Measurements from ENCODE around the gene GMEB1. TPM values are rescaled to one million over a fixed set of nuclear protein-coding genes. Genes with fewer than 3 reads are reported as not detected.
A peak's percentile ranks its signal among the peaks of the same experiment; 100 is the strongest.

The GMEB1 gene
- total and polyA plus RNA-seq, 10 of the 15 experiments (the other 5 are each of a cell fraction or from before 2014, with no cell fraction given): 4.9 to 17.6 (median 9.4) TPM

GRCh38 chr1:28755701-28756100, 87.1 kb downstream of the GMEB1 start (continued):
- TF ChIP-seq RAD21 (IDR thresholded peaks at IDR 0.05; ENCODE audit: insufficient read depth, low read depth, low read length) (no peak), SMARCA5 (IDR thresholded peaks at IDR 0.05) (no peak), NKRF (conservative IDR thresholded peaks at IDR 0.05) (no peak), YBX1 (IDR thresholded peaks at IDR 0.05) (no peak), NR2F1 (conservative IDR thresholded peaks at IDR 0.05) (no peak)

GRCh38 chr1:28756846-28757245, 88.3 kb downstream of the GMEB1 start:
- WGBS (ENCODE audit: insufficient coverage, insufficient replicate concordance, low lambda C conversion rate, missing lambda C conversion rate): 54% methylated on average over 5 of the region's 5 CpGs
- Histone ChIP-seq H3K36me3 (ENCODE audit: control insufficient read depth in 2 of 2, insufficient read depth in 2 of 2, low read length in 1 of 2) (peaks cover 2 to 25% of the 10 kb centered on the region in 2 experiments), H3K27ac (ENCODE audit: control insufficient read depth, insufficient read depth) (no peak overlapping the region), H3K4me2 (ENCODE audit: control insufficient read depth, insufficient read depth) (no peak overlapping the region), H3K79me2 (ENCODE audit: control insufficient read depth, insufficient read depth, low read length) (peaks cover 93% of the 10 kb centered on the region), H3K4me1 (ENCODE audit: control insufficient read depth, insufficient read depth, low read length) (peaks cover 3% of the 10 kb centered on the region; the same call in 1 of the 2 replicates), H3K9ac (ENCODE audit: control insufficient read depth, insufficient read depth, low read length) (no peak overlapping the region), H3K4me3 (no peak overlapping the region), H2AFZ (ENCODE audit: control insufficient read depth, low read depth, low read length) (no peak overlapping the region), H3K27me3 (replicated peaks in 1 of 2; ENCODE audit: control insufficient read depth in 2 of 2, insufficient read depth in 2 of 2, low read length in 1 of 2) (no peaks in the 10 kb centered on the region), H4K20me1 (ENCODE audit: control insufficient read depth, insufficient read depth) (peaks cover 7% of the 10 kb centered on the region), H3K9me3 (replicated peaks; ENCODE audit: control insufficient read depth, insufficient read depth, low read length) (no peaks in the 10 kb centered on the region)
- FAIRE-seq: no peak
- ATAC-seq: peak; percentile 49
- ChIA-PET SMC1A (ENCODE audit: uncharacterized antibody, unreplicated experiment) (interaction anchor here (1.1 to 1.7 kb wide), 6 partner anchors 10 to 116 kb away, joined by 3 to 5 read pairs (median 4); partner anchors contain the start of genes TAF12 and YTHDF2), RAD21 (ENCODE audit: unreplicated experiment) (interaction anchor here (0.6 to 1.5 kb wide), 2 partner anchors 116 to 429 kb away, joined by 3 to 7 read pairs; no protein-coding TSS in a partner anchor), CTCF (interaction anchor here (0.8 to 3.3 kb wide), 6 partner anchors 9 to 353 kb away, joined by 3 to 18 read pairs (median 4); partner anchors contain the start of genes TAF12 and YTHDF2), POLR2A (interaction anchor here (0.6 to 1.0 kb wide), 2 partner anchors 14 to 586 kb away, joined by 3 read pairs; no protein-coding TSS in a partner anchor)
- TF ChIP-seq SMC3 (IDR thresholded peaks at IDR 0.05; ENCODE audit: borderline replicate concordance, low read length): peak; percentile 18; the same call in 1 of the 2 replicates
- TF ChIP-seq ZNF217 (IDR thresholded peaks at IDR 0.05): no peak
- peak in 2 of 3 experiments; percentile 18 to 21; a peak in 1 of 6 replicates for TF ChIP-seq CTCF (IDR thresholded peaks at IDR 0.05 in 2 of 3, conservative IDR thresholded peaks at IDR 0.05 in 1 of 3; ENCODE audit: control insufficient read depth in 2 of 3, extremely low read depth in 1 of 3, insufficient read depth in 1 of 3, low read depth in 3 of 3, low read length in 3 of 3)
- DNase-seq (ENCODE audit: low read depth, low spot score): no peak
- TSS peak; percentile 33 for BruUV-seq (replicated peaks)
- intact Hi-C loops (cut with micrococcal nuclease; ENCODE audit: unreplicated experiment) (no loop called here), in situ Hi-C loops (cut with MboI) (no loop called here)

All from GM12878 (cell line).